Measurements from ENCODE around the gene CEP164.

Gene CEP164

DNA sequence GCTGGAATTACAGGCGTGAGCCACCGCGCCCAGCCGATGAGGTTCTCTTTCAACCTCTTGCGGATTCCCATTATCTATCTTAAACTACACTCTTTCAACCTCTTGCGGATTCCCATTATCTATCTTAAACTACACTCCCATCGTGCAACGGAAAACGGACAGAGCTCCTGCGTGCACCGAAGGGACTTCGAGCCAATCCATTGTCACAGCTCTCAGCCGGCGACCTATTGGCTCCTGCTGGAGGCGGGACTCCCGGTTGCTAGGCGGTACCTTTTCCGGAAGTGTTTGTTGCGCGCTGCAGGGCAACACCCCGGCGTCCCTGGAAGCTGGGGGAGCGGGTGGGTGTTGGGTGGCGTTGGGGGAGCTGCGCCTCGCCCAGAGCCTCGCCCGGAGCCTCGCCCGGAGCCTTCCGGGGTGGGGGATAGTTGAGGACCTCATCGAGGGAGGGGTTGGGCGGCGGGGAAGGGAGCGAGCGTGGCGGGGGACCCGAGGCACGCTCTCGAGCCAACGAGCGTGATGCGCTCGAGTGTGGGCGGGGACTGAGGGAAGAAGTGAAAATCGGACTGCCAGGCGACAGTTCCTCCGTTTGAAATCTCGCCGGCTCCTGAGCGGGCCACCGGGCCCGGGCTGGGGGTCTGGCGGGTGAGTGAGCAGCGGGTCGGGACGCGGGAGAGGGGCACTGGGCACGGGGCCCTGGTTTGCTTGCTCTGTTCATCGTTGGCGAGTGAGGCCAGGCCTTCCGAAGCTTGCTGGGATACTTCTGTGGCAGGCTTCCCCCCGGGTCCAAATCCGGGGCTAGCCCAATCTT is at the start of gene CEP164:
CEP164 (plus strand) TSS at position 288 of the 808 bp plus-strand sequence. CDS start 10,733 bp downstream, outside the sequence.
- peak; percentile 89 for DNase-seq (ENCODE audit: low read depth)

DNA sequence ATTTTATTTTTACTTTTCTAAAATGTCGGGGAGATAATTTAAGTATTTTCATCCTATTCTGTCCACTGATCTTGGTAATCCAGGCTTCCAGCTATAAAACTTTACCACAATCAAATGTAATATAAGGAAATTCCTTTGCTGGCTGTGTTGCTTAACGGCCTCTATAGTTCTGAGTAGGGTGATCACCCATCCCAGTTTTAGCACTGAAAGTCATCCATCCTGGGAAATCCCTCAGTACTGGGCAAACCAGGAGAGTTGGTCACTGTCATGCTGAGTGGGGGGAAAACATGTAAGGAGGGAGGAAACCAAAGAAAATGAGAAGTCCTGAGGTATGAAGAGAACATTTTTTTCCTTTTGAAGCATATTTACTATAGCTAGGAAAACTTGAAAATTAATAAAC is 49.3 kb upstream of the CEP164 start:
- no peak for DNase-seq (ENCODE audit: low read depth)

DNA sequence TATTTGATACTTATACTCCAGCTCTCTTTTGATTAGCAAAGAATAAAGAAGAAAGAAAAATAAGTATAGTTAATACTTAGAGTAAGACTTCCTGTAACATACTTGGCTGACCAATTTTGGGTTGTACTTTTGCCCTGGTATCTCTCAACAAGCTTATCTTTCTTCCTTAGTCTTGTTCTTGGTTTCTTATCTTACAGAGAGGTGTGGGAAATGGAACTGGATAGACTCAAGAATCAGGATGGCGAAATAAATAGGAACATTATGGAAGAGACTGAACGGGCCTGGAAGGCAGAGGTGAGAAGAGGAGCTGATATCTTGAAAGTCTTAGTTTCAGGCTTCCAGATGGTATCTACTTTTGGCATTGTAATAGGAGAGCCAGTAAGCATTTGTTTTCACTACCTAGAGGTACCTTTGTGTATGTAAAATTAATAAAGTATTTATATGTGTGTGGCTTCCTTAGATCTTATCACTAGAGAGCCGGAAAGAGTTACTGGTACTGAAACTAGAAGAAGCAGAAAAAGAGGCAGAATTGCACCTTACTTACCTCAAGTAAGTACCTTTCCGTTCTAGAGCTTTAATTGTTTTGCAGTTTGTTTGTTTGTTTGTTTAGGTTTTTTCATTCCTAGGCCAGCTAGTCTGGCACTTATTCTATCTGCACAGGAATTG is 47.8 kb upstream of the CEP164 start:
- DNase-seq (ENCODE audit: low read depth) = no peak

DNA sequence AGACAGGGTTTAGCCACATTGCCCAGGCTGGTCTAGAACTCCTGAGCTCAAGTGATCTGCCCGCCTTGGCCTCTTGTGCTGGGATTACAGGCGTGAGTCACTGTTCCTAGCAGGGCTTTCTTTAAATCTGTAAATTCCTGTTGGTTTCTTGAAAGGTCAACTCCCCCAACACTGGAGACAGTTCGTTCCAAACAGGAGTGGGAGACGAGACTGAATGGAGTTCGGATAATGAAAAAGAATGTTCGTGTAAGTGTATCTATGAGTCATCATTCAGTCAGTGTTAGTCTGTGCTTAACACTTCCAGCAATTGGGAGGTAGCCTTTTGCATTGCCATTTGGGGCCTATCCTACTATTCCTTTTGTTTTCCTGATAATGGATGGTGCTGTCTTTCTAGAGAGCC is 46.5 kb upstream of the CEP164 start:
- DNase-seq (ENCODE audit: low read depth) = peak; percentile 93

DNA sequence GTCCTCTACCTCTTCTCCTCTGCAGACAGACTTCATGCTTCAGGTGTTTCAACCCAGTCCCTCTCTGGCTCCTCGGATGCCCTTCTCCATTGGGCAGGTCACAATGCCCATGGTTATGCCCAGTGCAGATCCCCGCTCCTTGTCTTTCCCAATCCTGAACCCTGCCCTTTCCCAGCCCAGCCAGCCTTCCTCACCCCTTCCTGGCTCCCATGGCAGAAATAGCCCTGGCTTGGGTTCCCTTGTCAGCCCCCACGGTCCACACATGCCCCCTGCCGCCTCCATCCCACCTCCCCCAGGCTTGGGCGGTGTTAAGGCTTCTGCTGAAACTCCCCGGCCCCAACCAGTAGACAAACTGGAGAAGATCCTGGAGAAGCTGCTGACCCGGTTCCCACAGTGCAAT is 45.8 kb upstream of the CEP164 start:
- DNase-seq (ENCODE audit: low read depth) = no peak

DNA sequence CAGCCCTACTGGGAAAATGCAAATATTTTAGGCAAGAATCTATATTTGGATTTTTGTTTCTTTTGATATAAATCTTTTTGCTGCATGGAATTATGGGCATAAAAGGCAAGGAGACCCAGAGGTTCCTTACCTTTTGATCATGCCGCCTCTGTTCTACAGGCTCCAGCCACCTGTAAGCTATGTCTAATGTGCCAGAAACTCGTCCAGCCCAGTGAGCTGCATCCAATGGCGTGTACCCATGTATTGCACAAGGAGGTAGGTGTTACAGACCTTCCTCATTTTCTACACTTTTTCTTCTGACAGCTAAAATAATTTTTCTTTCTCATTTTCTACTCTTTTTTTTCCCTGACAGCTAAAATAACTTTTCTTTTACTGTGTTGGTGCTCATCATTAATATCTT is 44.7 kb upstream of the CEP164 start:
- no peak for DNase-seq (ENCODE audit: low read depth)

DNA sequence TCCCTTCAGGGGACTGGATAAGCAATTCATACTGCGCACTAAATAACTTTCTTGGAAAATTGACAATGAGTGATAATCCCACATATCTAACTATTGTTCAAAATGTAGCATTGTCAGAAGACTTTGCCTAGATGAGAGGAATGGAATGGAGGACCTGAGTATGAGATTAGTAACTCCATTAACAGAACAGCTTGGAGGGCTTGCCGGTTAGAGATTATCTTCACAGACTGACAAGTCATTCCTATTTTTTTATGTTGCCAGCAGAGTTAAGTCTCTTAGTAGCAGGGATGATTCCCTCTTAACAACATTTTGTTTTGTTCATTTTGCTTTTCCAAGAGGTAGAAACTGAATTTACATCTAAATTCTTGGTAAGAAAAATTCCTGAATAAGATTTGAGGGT is 43.6 kb upstream of the CEP164 start:
- no peak for DNase-seq (ENCODE audit: low read depth)

DNA sequence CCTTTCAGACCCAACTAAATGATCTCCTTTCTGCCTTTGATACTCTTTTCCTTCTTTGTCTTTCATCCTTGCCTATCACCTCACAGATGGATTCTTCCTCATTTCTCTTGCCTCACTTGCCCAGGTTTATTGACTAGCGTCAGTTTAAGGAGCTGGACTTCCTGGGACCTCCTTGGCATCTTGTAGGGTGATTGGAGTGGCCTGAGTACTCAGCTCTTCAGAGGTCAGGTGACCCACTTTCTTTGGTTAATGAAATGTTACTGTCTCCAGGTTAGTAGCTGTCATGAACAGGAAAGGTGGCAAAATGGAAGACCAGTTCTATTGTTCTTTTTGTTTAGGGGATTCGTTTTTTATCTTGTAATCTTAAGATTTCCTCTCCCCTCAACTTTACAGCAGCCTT is 41.1 kb upstream of the CEP164 start:
- no peak for DNase-seq (ENCODE audit: low read depth)

DNA sequence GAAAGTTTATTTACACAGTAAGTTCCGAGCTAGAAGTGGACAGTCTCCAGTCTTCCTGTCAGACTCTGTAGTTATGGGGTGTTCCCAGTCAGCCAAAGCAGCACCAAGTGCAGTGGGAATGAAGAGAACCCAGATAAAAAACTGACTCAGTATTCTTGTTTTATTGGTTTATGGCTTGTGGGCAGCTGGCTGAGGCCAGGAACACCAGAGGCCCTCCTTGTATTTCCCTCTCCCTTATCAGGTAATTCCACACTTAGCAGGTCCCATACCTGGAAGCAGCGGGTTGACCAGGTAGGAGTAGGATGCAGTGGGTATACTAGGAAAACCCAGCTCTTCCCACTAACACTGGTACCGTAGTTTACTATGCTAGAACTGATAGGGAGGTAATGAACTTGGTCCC is 40.0 kb upstream of the CEP164 start:
- DNase-seq (ENCODE audit: low read depth) = no peak

DNA sequence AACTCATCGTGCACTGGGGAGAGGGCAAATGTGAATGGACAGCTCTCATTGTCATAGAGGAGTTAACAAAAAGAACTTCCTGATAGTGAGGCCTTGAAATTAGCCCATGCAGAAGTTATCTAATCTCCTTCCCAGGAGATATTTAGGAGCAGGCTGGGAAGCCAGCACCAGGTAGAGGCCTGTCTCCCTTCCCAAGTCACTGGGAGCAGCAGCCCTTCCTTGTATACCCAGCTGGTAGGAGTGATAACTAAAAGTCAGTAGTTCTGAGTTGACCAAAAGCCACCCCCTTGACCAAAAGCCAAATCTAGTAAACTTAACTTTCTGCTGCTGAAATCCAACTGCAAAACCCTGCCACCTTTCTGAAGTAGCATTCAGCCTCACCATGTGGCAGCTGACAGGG is 37.9 kb upstream of the CEP164 start:
- DNase-seq (ENCODE audit: low read depth) = no peak

DNA sequence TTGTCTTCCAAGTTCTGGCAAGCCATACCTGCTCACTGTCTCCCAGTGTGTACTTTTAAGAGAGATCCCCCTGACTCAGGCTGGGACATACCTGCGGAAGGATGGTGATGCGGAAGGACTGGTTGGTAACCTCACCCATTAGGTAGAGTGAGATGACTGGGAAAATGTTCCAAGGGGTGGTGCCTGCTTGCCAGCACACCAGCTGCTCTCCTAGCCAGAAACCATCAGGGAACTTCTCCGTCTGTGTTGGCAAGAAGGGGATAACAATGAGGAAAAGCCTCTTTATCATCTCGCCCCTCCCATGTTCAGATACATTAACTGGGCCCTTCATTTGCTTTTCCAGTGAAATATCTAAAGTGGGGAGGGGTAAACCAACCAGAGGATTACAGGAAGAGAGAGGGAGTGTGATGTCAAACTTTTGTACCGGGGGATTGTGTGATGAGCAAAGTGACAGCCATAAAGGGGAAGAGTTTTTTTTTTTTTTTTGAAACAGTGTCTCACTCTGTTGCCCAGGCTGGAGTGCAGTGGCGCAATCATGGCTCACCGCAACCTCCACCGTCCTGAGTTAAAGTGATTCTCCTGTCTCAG is 36.8 kb upstream of the CEP164 start, which contains the start of gene BACE1-AS:
BACE1-AS (plus strand) TSS at position 538 of the 588 bp plus-strand sequence.
- no peak for DNase-seq (ENCODE audit: low read depth)

DNA sequence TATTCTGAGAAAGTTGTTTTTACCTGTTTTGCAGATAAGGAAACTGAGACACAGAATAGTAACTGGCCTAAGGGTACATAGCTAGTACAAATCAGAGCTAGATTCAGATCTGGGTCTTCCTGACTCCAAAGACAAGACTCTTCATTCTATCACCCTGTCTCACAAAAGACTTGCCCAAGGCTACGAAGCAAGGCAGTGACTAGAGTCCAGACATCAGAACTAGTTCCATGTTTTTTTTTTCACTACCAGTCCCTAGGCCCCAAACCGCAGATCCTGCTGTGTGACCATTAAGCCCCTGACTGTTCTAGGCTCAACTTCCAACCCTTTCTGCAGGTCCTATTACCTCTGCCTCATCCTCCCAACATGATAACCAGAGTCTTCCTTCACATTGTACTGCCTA is 35.0 kb upstream of the CEP164 start:
- DNase-seq (ENCODE audit: low read depth) = no peak

DNA sequence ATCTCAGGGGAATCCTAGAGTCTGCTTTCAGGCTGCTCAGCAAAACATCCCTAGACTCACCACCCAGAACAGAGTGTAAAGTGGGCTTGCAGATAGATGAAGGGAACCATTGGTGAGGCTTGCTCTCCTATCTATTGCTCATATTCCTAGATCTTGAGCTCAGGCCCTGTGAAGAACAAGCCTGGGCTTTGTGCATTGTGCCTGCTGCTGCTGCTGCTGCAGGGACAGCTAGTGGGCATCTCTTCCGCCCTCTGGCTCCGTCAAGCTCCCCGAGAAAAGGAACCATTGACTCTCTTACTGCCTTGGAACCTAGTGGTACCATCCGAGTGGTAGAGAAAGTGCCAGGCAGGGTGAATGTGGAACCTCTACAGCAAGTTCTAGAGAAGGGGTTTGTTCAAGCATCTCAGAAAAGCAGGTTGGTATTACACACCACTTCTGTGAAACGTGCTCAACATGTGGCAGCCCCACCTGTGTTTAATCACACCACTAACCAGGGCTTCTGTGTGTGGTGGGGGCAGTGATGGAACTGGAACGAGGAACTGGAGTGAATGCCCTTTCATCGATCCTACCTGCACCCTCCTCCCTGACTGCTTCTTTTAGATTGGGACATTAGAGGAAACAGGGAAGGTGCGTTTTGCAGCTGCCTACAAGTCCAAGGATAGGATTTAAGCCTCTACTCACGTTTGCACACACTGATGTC is 32.1 kb upstream of the CEP164 start:
- DNase-seq (ENCODE audit: low read depth) = no peak

DNA sequence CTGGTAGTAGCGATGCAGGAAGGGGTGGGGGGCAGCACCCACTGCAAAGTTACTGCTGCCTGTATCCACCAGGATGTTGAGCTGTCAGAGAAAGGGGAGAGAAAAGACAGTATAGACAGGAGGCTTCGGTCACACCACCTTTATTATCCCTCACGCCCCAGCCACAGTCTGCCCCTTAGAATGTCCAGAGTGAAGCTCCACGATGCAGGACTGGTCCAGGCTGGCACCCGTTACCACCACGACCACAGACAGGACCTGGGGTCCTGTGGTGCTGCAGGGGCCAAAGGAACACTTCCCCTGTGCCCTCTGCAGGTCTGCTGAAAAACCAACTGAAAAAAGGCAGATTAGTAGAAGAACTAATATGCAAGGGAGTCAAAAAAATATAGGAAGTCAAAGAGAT is 30.8 kb upstream of the CEP164 start:
- no peak for DNase-seq (ENCODE audit: low read depth)

DNA sequence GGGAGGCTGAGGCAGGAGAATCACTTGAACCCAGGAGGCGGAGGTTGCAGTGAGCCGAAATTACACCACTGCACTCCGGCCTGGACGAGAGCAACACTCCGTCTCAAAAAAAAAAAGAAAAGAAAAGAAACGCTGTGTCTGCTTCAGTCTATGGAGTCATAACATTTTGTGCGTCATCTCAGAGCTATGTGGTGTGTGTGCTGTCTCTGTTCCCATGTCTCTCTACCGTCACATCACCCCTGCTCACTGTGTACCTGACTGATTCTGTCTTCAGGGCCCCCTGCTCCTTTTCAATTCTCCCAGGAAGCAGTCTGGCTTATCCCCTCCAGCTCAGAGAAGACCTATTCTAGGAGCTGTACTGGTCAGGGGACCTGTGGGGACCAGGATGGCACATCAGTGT is 29.5 kb upstream of the CEP164 start:
- no peak for DNase-seq (ENCODE audit: low read depth)

DNA sequence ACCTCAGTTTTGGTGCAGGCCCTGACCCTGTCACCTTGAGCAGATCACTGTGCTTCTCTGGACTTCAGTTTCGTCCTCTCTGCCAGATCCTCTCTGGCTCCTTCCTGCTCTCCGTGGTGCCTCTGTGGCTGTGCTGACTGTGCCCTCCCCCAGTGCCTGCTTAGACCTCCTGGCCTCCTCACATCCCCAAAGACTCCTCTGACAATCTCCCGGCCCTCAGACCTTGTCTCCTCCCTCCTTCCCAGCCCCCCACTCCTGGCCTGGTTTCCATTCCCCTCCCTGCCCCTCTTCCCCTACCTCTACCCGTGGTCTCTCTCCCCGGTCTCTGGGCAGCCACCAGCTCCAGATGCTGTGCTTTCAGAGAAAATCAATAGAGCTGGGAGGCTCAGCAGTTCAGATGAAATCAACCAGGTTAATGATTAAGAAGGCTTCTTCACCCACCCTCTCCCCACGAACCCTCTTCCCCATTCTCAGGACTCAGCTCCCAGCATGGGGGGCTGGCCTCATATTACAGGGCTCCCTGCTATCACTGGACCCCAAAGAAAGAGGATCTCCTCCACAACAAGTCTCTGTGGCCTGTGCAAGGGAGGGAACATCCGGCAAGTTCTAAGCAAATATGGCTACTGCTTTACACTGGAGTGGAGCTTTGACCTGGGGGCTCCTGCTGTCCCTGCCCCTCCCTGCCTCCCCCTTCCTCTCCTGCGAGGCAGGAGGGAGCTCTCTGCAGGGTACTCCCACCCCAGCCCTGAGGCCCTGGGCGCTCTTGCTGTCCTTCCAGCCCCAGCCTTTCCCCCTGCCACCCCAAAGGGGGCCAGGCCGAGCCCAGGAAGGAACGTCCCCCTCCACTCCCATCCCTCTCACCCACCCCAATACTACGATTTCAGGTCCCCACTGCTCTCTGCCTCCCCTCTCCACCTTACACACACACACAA is 28.0 kb upstream of the CEP164 start:
- DNase-seq (ENCODE audit: low read depth) = no peak

DNA sequence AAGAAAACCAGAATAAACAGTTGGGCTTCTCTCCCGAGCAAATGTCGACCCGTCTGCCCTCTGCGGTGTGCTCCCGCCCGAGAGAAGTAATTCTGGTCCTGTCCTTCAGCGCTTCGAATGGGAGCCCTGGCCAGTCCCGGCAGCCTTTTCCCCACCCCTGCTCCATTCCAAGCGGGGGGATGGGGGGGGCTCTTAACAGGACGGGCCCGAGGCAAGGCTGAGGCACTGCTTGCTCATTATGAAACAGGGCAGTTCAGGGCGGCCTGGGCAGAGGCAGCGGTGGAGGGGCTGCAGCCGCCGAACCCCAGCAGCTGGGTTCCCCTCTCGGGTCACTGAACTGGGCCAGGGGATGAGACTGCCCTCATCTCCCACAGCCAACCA is 27.4 kb upstream of the CEP164 start:
- no peak for DNase-seq (ENCODE audit: low read depth)

DNA sequence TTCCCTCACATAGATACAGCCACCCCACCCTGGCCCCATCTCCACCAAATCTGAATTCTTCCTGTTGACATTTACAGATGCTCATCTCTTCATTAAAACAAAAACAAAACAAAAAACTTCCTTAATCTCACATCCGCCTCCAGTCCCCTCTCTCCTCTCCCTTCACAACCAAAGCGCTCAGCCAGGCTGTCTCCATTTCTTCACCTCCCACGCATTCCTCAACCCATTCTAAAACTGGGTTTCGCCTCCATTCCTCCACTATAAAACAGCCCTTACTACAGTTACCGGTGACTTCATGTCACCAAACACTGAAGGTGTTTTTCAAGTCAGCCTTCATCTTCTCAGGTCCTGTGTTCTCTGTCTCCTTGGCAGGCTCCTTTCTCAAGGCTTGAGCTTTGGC is 26.9 kb upstream of the CEP164 start:
- DNase-seq (ENCODE audit: low read depth) = no peak

DNA sequence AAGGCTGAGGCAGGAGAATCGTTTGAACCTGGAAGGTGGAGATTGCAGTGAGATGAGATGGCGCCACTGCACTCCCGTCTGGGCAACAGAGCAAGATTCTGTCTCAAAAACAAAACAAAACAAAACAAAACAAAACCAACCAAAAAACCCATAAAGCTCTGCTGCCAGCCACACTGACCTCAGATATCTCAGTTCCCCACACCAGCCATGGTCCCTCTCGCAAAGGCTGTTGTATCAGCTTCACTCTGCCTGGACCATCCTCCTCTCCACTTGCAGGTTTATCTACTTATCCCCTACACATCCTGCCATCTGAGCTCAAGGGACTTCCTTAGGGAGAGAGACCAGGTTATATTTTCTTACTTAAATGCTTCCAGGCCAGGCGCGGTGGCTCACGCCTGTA is 25.4 kb upstream of the CEP164 start:
- no peak for DNase-seq (ENCODE audit: low read depth)

DNA sequence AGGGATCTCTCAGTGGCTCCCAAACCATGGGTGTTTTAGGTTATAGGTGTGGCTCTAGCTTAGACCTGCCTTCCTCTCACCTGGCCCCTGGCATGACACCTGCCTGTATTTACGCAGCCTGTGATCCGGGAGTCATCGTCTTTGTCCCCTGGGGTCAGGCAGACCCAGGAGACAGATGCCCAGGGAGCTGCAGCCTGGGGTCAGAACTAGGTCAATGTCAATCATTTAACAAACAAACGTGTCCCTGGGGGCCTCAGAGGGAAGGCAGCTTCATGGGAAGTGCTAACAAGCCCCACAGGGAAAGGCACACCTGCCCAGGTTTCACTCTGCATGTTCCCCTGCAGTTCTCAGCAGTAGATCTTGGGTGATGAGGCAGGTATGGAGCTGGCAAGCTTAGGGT is 24.6 kb upstream of the CEP164 start:
- no peak for DNase-seq (ENCODE audit: low read depth)

DNA sequence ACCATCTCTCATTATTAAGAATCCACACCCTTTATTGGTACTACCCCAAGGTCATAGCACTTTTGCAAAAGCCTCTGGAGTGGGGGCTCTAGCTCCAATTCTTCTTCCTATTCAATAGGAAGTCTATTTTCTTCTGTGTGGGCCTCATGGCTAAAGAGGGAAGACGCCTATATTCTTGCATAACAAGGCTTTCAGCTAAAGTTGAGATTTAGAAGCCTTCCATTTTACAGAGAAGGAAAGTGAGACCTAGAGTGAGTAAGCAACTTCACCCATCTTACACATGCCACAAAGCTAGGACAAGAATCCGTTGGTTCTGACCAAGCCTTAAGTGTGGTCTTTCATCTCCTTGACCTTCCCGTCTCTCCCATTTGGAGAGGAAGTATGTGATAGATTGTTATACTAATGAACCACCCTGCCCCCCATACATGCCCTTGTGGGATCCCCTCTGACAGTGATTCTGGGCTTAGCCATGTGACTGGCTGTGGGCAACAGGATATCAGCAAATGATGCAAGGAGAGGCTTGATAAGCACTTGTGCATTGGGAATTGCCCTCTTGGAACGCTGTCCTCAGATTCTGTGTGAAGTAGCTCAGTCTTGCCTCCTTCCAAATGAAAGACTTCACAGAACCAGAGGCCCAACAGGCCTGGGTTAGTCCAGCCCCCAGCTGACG is 23.9 kb upstream of the CEP164 start:
- no peak for DNase-seq (ENCODE audit: low read depth)
